HG03575 (cell line): Measurements from ENCODE around the gene RFC5.
"Not testable (repeated sequence)": the region's sequence is repeated elsewhere in the genome, so short reads cannot be mapped to it uniquely, and the experiment has no call there.

Experiments used
- ATAC-seq: cut with Tn5 transposase; IDR thresholded peaks from one replicate; pipeline ENCODE4 v1.9.1; 2021; ENCODE audit not compliant: unreplicated experiment, insufficient number of reproducible peaks, low FRiP score; ENCODE audit errors: extremely low read depth

RFC5 gene

DNA sequence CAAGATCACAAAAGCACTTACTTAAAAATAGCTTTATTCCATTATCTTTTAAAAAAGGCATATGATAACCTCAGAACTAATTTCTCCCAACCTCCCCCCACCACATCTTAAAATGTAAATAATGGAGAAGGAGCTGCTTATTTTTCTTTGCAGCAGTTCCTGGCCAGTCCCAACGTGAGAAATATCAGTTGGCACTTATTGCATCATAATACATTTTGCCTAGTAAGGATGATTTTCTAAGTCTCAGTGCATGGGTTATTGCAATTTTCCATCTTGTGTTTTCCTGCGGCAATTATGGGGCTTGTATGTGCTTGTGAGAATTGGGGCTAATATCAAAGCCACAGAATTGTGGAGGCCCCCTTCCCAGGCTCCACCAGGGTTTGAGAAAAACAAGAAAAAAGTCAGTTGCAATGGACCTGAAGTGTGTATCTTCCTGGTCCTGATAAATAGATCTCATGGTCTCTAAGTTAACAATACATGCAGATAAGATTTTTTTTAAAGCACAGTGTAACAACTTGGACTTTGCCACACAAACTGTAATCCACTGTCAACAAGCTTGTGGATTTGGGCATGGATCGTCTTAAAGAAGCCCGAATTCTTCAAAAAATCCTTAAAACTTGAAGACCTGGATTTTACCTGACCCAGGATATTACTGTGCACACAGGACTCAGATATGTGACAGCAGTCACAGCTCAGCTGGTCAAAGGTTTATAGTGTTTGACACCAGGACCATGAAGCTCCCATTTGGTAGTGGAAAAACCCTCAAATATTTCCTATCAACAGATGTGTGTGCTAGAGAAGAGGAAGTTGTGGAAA is 47.3 kb downstream of the RFC5 start:
- no peak for ATAC-seq

GRCh38 chr12:118064608-118065007 is 48.1 kb downstream of the RFC5 start:
- ATAC-seq: no peak

GRCh38 chr12:118065380-118065779 is 48.9 kb downstream of the RFC5 start:
- no peak for ATAC-seq

GRCh38 chr12:118068445-118068844 is 51.9 kb downstream of the RFC5 start:
- ATAC-seq: no peak

DNA sequence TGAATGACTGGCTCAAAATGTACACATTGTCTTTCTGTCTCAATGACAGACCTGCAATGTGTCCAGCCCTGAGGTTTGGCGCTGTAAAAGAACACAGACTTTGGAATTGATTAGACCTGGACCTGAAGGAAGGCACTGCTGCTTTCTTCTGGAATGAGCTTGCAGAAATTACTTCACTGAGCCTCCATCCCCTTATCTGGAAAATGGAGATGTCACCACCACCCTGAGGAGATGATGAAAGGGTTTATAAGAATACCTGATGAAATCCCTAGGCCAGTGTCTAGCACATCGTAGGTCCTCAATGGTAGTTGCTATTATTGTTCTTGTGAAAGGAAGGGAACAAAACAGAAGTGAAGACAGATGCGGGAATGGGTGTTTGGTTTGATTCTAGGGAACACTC is 54.1 kb downstream of the RFC5 start:
- ATAC-seq: no peak

GRCh38 chr12:118073768-118074167 is 57.3 kb downstream of the RFC5 start:
- no peak for ATAC-seq

DNA sequence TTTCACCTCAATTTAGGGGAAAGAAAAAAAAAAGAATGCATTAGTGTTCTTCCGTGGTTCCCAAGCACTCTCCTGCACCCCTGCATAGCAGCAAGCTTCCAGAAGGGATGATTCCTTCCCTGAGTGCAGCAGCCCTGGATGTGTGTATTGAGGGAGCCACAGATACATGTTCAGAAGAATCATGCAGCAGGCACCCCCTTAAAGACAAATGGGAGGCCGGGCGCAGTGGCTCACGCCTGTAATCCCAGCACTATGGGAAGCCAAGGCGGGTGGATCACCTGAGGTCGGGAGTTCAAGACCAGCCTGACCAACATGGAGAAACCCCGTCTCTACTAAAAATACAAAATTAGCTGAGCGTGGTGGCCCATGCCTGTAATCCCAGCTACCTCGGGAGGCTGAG is 65.0 kb downstream of the RFC5 start:
- ATAC-seq: not testable (repeated sequence)
